GM18499 (cell line): Measurements from ENCODE around the gene CBFA2T2.
"Not testable (repeated sequence)": the region's sequence is repeated elsewhere in the genome, so short reads cannot be mapped to it uniquely, and the experiment has no call there.

Source experiments
- ATAC-seq: cut with Tn5 transposase; IDR thresholded peaks from one replicate; pipeline ENCODE4 v1.9.1; 2021; ENCODE audit warnings: moderate number of reproducible peaks; ENCODE audit not compliant: insufficient read depth, unreplicated experiment

The CBFA2T2 gene

DNA sequence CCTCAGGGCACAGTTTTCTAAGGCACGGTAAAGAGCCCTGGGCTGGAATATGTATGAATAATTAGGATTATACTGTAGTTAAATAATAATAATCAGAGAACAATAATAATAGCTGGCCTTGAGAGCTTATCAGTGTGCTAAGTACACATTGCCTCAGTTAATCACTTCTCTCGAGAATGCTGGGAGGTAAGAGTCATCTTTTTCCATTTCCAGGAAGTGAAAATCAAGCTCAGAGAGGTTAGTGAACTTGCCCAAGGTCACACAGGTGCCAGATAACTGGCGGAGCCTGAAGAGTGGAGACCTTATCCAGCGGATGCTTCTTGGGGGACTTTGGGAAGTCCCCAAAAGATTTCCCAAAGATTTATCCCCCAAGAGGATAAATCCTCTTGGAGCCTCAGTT is 19.4 kb upstream of the CBFA2T2 start:
- no peak for ATAC-seq

- ATAC-seq: no peak
Observed at GRCh38 chr20:33470866-33471265, 19.0 kb upstream of the CBFA2T2 start.

DNA sequence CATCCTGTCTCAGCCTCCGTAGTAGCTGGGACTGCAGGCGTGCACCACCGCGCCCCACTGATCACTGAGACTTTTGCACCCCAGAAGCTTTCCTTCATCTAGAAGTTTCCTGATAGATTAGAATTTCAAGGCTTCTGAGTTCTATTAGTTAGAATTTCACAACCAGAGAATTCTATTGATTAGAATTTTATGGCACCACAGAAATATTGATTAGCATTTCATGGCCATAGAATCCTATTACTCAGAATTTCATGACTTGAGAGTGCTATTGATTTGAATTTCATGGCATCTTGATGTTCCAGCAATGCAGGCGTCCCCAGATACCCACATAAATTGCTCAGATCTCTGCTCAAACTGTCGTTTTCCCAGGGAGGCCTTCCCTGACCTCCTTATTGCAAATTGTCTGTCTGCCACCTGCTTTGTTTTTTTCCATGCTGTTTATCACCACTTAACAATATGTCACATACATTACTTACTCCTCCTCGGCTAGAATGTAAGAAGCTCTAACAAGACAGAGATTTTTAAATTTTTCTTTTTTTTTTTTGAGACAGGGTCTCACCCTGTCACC is 16.9 kb upstream of the CBFA2T2 start:
- ATAC-seq: no peak

DNA sequence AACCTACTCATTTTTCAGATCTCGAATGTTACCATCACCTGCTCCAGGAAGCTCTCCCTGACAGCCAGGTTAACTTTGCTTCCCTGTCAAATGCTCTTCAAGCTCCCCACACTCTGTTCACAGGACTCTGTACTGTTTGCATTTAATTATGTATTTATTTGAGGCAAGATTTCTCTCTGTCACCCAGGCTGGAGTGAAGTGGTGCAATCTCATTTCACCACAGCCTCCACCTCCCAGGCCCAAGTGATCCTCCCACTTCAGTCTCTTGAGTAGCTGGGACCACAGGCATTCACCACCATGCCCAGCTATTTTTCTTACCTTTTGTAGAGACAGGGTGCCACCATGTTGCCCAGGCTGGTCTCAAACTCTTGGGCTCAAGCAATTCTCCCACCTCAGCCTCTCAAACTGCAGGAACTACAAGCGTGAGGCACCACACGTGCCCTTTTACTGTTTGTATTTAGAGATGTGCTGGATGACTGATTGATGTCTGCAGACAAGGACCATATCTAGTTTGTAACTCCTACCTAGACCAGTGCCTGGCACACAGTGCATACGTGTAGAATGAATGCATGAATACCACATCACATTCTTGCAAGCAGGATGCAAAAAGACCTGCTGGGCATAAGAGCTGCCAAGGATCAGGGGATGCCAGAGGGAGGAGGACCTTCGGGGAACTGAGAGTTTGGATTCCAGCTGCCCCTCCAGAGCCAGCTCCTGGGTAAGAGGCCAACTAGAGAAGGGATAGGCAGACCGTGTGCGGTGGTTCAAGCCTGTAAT is 15.6 kb upstream of the CBFA2T2 start:
- ATAC-seq: no peak

DNA sequence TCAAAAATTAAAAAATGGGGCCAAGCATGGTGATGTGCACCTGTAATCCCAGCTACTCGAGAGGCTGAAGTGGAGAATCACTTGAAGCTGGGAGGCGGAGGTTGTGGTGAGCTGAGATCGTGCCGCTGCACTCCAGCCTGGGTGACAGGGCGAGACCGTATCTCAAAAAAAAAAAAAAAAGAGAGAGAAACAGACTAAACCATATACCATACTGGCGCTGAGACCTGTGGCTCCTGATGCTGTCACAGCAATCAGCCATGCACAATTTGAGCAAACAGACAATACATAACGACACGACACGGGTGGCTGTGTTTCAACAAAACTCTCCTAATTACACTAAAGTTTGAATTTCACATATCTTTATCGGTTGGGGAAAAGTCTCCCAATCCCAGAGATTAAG is 14.9 kb upstream of the CBFA2T2 start:
- no peak for ATAC-seq

GRCh38 chr20:33475381-33476152 is 14.3 kb upstream of the CBFA2T2 start:
- ATAC-seq: no peak

GRCh38 chr20:33477386-33478234 is 12.3 kb upstream of the CBFA2T2 start:
- no peak for ATAC-seq

DNA sequence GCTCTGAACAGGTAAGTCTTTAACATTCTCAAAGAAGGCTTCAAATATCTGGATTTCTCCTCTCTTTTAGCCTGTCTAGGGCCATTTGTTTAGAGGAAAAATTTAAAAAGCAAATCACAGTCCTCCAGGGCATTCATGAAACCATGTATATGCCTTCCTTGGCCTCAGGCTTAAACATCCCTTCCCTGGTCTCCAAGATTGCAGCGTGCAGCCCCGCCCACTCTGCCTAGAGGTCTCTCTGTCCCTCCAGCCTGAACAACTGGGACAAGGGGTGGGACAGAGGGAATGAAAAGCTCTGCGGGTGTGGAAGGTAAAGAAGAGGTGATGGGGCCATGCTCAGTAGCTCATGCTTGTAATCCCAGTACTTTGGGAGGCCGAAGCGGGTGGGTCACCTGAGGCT is 9.8 kb upstream of the CBFA2T2 start:
- no peak for ATAC-seq

DNA sequence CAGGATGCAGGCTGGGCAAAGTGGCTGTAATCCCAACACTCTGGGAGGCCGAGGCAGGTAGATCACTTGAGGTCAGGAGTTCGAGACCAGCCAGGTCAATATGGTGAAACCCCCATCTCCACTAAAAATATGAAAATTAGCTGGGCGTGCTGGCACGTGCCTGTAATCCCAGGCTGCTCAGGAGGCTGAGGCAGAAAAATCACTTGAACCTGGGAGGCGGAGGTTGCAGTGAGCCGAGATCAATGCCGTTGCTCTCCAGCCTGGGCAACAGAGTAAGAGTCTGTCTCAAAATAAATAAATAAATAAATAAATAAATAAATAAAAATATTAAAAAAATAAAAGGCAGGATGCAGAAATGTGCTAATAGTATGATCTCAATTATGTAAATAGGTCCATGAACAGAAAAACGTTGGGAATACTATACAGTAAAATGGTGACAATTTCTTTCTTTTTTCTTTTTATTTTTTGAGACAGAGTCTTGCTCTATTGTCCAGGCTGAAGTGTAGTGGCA is 8.4 kb upstream of the CBFA2T2 start:
- no peak for ATAC-seq

GRCh38 chr20:33482581-33482980 is 7.3 kb upstream of the CBFA2T2 start:
- no peak for ATAC-seq

DNA sequence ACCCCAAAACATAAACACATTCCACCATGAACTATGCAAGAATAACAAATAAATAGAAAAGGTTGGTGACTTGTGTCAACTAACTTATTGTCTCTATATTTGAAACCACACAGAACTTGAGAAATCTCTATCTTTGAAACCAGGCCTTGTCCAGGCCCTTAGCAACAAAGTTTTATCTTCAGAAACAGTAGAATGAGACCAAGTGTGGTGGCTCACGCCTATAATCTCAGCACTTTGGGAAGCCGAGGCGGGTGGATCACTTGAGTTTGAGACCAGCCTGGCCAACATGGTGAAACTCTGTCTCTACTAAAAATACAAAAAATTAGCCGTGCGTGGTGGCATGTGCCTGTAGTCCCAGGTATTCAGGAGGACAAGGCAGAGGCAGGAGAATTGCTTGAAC is 6.7 kb upstream of the CBFA2T2 start:
- ATAC-seq: not testable (repeated sequence)

GRCh38 chr20:33488201-33488600 is 1.7 kb upstream of the CBFA2T2 start:
- no peak for ATAC-seq

GRCh38 chr20:33488661-33489494 is 1.0 kb upstream of the CBFA2T2 start:
- ATAC-seq: not testable (repeated sequence)

DNA sequence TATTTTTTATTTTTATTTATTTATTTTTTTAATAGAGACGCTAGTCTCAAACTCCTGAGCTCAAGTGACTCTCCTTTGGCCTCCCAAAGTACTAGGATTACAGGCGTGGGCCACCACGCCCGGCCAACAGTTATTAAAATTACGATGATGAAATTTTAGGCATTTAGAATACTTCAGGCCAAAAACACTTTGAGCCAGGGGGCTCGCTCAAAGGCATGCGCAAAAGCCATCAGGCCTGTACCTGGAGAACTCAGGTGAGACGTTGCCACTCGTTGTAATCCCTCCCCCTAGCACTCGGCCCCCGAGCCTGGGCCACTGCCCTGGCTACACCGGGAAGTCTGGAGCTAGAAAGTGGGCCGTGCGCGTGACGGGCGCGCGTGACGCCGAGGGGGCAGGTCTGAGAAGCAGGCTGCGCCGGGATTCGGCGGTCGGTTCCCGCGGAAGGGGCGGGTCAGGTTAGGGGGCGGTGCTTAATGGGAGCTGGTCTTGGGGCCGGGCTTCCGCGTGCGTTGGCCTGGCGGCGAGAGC is 337 bp upstream of the CBFA2T2 start:
- ATAC-seq: peak; percentile 73

DNA sequence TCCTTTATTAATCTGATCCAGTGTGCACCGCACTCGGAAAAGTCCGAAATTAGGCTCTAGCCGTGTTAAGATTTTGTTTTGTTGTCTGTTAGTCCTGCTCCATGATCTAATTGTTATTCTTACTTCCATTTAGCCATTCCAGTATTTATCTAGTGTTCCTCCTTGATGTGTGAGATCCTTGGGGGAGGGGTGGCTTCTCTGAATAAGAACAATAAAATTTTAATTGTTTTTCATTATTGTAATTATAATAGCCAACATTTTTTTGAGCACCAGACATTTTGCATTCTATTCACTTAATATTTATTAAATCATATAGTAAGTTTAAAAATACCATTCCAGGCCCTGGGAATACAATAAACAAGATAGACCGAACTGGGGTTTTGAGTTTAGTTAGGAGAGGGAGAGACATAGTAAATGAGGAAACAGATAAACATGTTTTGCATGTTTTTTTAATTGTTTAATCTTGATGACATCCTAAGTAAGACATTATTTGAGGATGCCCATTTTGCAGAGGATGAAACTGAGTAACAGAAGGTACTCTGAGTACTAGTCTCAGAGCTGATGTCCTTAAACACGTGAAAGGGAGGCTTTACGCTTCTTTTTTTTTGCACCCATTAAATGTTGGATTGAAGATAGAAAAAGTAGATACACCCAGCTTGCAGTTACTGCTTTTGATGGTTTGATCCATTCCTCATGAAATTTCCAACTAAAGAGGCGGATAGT is 1.2 kb downstream of the CBFA2T2 start:
- ATAC-seq: no peak

DNA sequence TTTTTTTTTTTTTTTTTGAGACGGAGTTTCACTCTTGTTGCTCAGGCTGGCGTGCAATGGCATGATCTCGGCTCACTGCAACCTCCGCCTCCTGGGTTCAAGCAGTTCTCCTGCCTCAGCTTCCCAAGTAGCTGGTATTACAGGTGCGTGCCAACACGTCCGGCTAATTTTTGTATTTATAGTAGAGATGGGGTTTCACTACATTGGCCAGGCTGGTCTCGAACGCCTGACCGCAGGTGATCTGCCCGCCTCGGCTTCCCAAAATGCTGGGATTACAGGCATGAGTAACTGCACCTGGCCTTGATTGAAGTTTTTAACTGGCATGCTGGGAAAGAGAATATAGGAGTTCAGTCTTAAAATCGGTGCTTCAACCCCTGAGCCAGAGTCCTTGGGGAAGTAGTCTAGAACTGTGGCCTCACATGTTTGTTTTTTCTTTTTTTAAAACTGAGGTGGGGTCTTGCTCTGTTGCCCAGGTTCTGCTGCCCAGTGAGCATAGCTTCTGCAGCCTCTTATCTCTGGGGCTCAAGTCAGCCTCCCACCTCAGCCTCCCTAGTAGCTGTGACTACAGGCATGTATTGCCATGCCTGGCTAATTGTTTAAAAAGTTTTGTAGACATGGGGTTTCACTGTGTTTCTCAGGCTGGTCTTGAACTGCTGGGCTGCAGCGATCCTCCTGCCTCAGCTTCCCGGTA is 3.3 kb downstream of the CBFA2T2 start:
- ATAC-seq: no peak

- not testable (repeated sequence) for ATAC-seq
Observed at GRCh38 chr20:33496776-33497175, 6.9 kb downstream of the CBFA2T2 start.

DNA sequence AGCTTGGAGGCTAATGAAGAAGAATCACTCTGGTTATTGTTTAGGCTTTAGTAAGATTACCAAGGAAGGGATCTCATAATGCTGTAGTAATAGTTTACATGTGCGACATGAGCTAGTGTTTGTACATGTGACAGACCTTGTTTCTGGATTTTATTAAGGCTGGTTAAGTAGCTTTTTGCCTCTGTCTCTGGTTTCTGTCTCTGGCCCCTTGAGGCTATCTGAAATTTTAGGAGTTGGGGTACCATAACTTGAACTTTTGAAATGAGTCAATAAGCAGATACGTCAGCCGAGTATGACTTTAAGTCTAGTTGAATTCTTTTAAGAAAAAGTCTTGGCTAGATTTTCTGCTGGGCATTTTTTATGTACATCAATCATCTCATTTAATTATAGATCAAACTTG is 9.5 kb downstream of the CBFA2T2 start:
- ATAC-seq: no peak
